ENCODE measurements around the gene WDR18.

DNA sequence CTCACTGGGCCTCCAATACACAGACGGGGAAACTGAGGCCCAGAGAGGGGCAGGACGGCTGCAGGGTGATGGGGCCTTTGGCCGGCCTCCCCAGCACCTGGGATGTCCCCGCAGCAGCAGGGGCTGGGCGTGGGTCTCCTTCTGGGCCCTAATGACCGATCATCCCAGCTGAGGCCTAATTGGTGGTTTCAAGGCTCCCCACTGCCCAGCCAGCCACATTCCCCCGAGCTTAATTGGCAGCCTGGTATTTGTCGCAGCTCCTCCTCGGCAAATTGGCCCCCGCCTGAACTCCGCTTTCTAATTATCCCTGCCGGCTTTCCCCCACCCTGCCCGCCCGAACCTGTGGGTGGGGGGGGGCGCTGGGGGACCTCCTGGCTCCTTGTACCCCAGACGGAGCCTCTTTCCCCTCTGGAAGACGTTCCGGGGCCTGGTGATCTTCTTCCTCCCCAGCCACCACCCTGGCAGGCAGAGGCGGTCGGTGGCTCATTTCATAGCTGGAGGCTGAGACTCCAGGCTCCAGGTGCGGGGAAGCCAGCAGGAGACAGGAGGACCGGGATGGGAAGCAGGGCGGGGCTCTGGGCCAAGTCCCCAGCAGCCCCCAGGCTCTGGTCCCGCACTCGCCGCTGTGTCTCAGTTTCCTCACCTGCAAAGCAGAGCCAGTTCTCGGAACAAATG is 27.2 kb upstream of the WDR18 start:
- TF ChIP-seq, protein P1, sequence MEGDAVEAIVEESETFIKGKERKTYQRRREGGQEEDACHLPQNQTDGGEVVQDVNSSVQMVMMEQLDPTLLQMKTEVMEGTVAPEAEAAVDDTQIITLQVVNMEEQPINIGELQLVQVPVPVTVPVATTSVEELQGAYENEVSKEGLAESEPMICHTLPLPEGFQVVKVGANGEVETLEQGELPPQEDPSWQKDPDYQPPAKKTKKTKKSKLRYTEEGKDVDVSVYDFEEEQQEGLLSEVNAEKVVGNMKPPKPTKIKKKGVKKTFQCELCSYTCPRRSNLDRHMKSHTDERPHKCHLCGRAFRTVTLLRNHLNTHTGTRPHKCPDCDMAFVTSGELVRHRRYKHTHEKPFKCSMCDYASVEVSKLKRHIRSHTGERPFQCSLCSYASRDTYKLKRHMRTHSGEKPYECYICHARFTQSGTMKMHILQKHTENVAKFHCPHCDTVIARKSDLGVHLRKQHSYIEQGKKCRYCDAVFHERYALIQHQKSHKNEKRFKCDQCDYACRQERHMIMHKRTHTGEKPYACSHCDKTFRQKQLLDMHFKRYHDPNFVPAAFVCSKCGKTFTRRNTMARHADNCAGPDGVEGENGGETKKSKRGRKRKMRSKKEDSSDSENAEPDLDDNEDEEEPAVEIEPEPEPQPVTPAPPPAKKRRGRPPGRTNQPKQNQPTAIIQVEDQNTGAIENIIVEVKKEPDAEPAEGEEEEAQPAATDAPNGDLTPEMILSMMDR (IDR thresholded peaks at IDR 0.05), result no peak
- no peak for TF ChIP-seq REST (IDR thresholded peaks at IDR 0.05; ENCODE audit: low read depth, low read length)
- no peak for TF ChIP-seq SMC3 (IDR thresholded peaks at IDR 0.05; ENCODE audit: low read depth, low read length)
- no peak for TF ChIP-seq EP300 (IDR thresholded peaks at IDR 0.05; ENCODE audit: borderline replicate concordance in 1 of 2, low read depth in 1 of 2, low read length in 1 of 2)
- TF ChIP-seq, protein P2, sequence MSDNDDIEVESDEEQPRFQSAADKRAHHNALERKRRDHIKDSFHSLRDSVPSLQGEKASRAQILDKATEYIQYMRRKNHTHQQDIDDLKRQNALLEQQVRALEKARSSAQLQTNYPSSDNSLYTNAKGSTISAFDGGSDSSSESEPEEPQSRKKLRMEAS (IDR thresholded peaks at IDR 0.05; ENCODE audit: low read depth), result no peak
- TF ChIP-seq, protein P3, sequence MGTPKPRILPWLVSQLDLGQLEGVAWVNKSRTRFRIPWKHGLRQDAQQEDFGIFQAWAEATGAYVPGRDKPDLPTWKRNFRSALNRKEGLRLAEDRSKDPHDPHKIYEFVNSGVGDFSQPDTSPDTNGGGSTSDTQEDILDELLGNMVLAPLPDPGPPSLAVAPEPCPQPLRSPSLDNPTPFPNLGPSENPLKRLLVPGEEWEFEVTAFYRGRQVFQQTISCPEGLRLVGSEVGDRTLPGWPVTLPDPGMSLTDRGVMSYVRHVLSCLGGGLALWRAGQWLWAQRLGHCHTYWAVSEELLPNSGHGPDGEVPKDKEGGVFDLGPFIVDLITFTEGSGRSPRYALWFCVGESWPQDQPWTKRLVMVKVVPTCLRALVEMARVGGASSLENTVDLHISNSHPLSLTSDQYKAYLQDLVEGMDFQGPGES (IDR thresholded peaks at IDR 0.05; ENCODE audit: low read depth, low read length), result no peak
- TF ChIP-seq EZH2phosphoT487 (IDR thresholded peaks at IDR 0.05; ENCODE audit: borderline replicate concordance, low read depth), result no peak
- TF ChIP-seq, protein P4, sequence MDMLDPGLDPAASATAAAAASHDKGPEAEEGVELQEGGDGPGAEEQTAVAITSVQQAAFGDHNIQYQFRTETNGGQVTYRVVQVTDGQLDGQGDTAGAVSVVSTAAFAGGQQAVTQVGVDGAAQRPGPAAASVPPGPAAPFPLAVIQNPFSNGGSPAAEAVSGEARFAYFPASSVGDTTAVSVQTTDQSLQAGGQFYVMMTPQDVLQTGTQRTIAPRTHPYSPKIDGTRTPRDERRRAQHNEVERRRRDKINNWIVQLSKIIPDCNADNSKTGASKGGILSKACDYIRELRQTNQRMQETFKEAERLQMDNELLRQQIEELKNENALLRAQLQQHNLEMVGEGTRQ (IDR thresholded peaks at IDR 0.05; ENCODE audit: borderline replicate concordance, low read depth, low read length), result no peak
- no peak for TF ChIP-seq YY1 (IDR thresholded peaks at IDR 0.05; ENCODE audit: low read depth)

All from SK-N-SH (cell line).